Neural cell (in vitro differentiated cells): ENCODE data around the gene NRDC. TPM values are rescaled to one million over a fixed set of nuclear protein-coding genes. Genes with fewer than 3 reads are reported as not detected.

ENCODE experiments used
- H2AFZ ChIP-seq: fragments of 200-600, 300-800 bp; sonication (generic), shearing (Covaris generic); 2 replicates; pipeline ENCODE4 v1.6.0; 2014; ENCODE audit warnings: low read depth, mild to moderate bottlenecking, antibody characterized with exemption, low read length, moderate library complexity
- H3F3A ChIP-seq: fragments of 200-600 bp; shearing (Covaris generic); 2 replicates; pipeline ENCODE4 v1.6.1; 2016; ENCODE audit warnings: mild to moderate bottlenecking, moderate library complexity, mixed read lengths, antibody characterized with exemption, low read length; ENCODE audit not compliant: insufficient read depth, poor library complexity, severe bottlenecking
- H3K27ac ChIP-seq: fragments of 200-600, 300-800 bp; sonication (generic), shearing (Covaris generic); 2 replicates; pipeline ENCODE4 v1.5.1; 2014; ENCODE audit warnings: mild to moderate bottlenecking, low read length, moderate library complexity
- H3K27me3 ChIP-seq: fragments of 300-800, 200-600 bp; sonication (generic), shearing (Covaris generic); 2 replicates; pipeline ENCODE4 v1.6.0; 2014; ENCODE audit warnings: mild to moderate bottlenecking, low read depth, low read length, moderate library complexity; ENCODE audit not compliant: insufficient read depth
- H3K36me3 ChIP-seq: fragments of 300-800, 200-600 bp; sonication (generic), shearing (Covaris generic); 2 replicates; pipeline ENCODE4 v1.5.1; 2014; ENCODE audit warnings: mild to moderate bottlenecking, antibody characterized with exemption, low read length, moderate library complexity; ENCODE audit not compliant: insufficient read depth
- H3K4me2 ChIP-seq: fragments of 300-800, 200-600 bp; sonication (generic), shearing (Covaris generic); 2 replicates; pipeline ENCODE4 v1.6.0; 2014; ENCODE audit warnings: mild to moderate bottlenecking, low read length
- H3K4me3 ChIP-seq: fragments of 300-800, 200-600 bp; sonication (generic), shearing (Covaris generic); 2 replicates; pipeline ENCODE4 v1.5.1; 2014; ENCODE audit warnings: mild to moderate bottlenecking, low read length, moderate library complexity
- H3K79me2 ChIP-seq: fragments of 200-600 bp; shearing (Covaris generic); replicated peaks from 2 replicates; pipeline ENCODE4 v1.6.0; 2014; ENCODE audit warnings: mild to moderate bottlenecking, low read length, moderate library complexity; ENCODE audit not compliant: insufficient read depth
- H3K9ac ChIP-seq: fragments of 300-800, 200-600 bp; sonication (generic), shearing (Covaris generic); 2 replicates; pipeline ENCODE4 v1.6.1; 2016; ENCODE audit warnings: mild to moderate bottlenecking, low read length, mixed read lengths
- H3K9me2 ChIP-seq: fragments of 200-600 bp; shearing (Covaris generic); 2 replicates; pipeline ENCODE4 v1.6.1; 2016; ENCODE audit warnings: mild to moderate bottlenecking, low read length, mixed read lengths; ENCODE audit not compliant: insufficient read depth
- H3K9me3 ChIP-seq: fragments of 200-600, 300-800 bp; sonication (generic), shearing (Covaris generic); 2 replicates; pipeline ENCODE4 v1.6.1; 2016; ENCODE audit warnings: mild to moderate bottlenecking, mixed run types, low read length, moderate library complexity, mixed read lengths
- H4K20me1 ChIP-seq: fragments of 200-600 bp; shearing (Covaris generic); 2 replicates; pipeline ENCODE4 v1.6.1; 2016; ENCODE audit warnings: mild to moderate bottlenecking, mixed run types; ENCODE audit not compliant: insufficient read depth
- CTCF ChIP-seq: fragments of 450-650 bp; IDR thresholded peaks from 2 replicates; pipeline ENCODE4 v1.5.1; 2014; ENCODE audit warnings: antibody characterized with exemption, mild to moderate bottlenecking, moderate library complexity; ENCODE audit not compliant: poor library complexity, severe bottlenecking
- EP300 ChIP-seq: fragments of 450-650 bp; conservative IDR thresholded peaks from 2 replicates; pipeline ENCODE4 v1.6.1; 2014; ENCODE audit warnings: antibody characterized with exemption, mild to moderate bottlenecking, moderate library complexity; ENCODE audit not compliant: poor library complexity, severe bottlenecking
- EZH2 ChIP-seq: fragments of 200-600, 300-800 bp; shearing (Covaris generic), sonication (generic); IDR thresholded peaks from 2 replicates; pipeline ENCODE4 v1.6.1; 2014; ENCODE audit warnings: antibody characterized with exemption, low read length, borderline replicate concordance, mild to moderate bottlenecking; ENCODE audit not compliant: insufficient read depth, poor library complexity, severe bottlenecking
- MXI1 ChIP-seq: fragments of 450-650 bp; conservative IDR thresholded peaks from 2 replicates; pipeline ENCODE4 v1.6.1; 2014; ENCODE audit warnings: antibody characterized with exemption, mild to moderate bottlenecking; ENCODE audit not compliant: poor library complexity, severe bottlenecking
- POLR2AphosphoS5 ChIP-seq: IDR thresholded peaks from 2 replicates; pipeline ENCODE4 v1.6.1; 2012
- RAD21 ChIP-seq: fragments of 450-650 bp; conservative IDR thresholded peaks from 2 replicates; pipeline ENCODE4 v1.6.1; 2014; ENCODE audit warnings: antibody characterized with exemption, mild to moderate bottlenecking, moderate library complexity
- SMC3 ChIP-seq: fragments of 450-650 bp; conservative IDR thresholded peaks from 2 replicates; pipeline ENCODE4 v1.6.1; 2014; ENCODE audit warnings: antibody characterized with exemption, mild to moderate bottlenecking, moderate library complexity; ENCODE audit not compliant: poor library complexity
- TAF1 ChIP-seq: IDR thresholded peaks from 2 replicates; pipeline ENCODE4 v1.6.1; 2012; ENCODE audit warnings: low read depth
- polyA plus RNA-seq: library from polyadenylated mRNA; depleted of rRNA; stranded (reverse); fragments of >200 nt; gene quantifications from 2 replicates; pipeline ENCODE4 v1.2.3, GENCODE V29; 2014
- TF ChIP-seq, protein P1 (sequence below): IDR thresholded peaks from 2 replicates; pipeline ENCODE4 v1.6.1; 2012; ENCODE audit warnings: borderline replicate concordance

Gene NRDC
- polyA plus RNA-seq, 1 donor from 2014 or later: 114 TPM

DNA sequence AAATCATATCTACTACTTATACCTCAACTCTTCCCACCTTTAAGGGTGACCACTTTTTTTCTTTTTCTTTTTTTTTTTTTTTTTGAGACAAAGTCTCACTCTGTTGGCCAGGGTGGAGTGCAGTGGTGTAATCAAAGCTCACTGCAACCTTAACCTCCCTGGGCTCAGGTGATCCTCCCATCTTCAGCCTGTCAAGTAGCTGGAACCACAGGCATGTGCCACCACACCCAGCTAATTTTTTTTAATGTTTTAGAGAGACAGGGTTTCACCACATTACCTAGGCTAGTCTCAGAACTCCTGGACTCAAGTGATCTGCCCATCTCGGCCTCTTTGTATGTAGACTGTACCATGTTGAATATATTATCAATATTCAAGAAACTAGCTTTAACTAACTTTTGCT lies 39.4 kb downstream of the NRDC start:
- no peaks in the 10 kb centered on the region for H3F3A ChIP-seq
- H3K27me3 ChIP-seq: no peaks in the 10 kb centered on the region
- no peak overlapping the region for H2AFZ ChIP-seq
- no peak overlapping the region for H3K9ac ChIP-seq
- H3K79me2 ChIP-seq: no peaks in the 10 kb centered on the region
- H3K9me2 ChIP-seq: no peaks in the 10 kb centered on the region
- H3K4me2 ChIP-seq: no peak overlapping the region
- H4K20me1 ChIP-seq: no peaks in the 10 kb centered on the region
- no peak overlapping the region for H3K27ac ChIP-seq
- no peak overlapping the region for H3K4me3 ChIP-seq
- no peaks in the 10 kb centered on the region for H3K9me3 ChIP-seq
- no peak for TF ChIP-seq RAD21
- no peak for TF ChIP-seq EZH2
- no peaks in the 10 kb centered on the region for H3K36me3 ChIP-seq

DNA sequence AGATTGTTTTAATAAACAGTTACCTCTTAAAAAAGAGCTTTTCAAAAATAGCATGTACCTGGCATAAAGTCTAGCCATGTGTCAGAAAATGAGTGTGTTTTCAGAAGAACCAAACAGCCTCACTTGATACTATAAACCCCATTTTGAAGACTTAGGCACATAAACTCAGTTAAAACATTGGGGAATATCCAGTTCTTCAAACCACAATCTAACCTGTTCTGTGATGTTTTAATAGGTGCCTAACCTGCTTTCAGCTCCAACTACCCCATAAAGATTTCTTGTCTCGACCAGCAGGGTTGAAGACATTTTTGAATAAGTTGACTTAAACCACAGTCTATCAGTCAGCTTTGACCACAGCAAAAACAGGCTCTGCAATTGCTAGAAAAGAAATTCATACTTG lies 41.3 kb downstream of the NRDC start:
- Histone ChIP-seq H3K27ac (no peak overlapping the region), H3K27me3 (no peaks in the 10 kb centered on the region), H3K79me2 (no peaks in the 10 kb centered on the region), H3F3A (no peaks in the 10 kb centered on the region), H3K9me3 (no peaks in the 10 kb centered on the region), H3K4me2 (no peak overlapping the region), H4K20me1 (no peaks in the 10 kb centered on the region), H3K4me3 (no peak overlapping the region), H3K36me3 (no peaks in the 10 kb centered on the region), H2AFZ (no peak overlapping the region), H3K9ac (no peak overlapping the region), H3K9me2 (no peaks in the 10 kb centered on the region)
- TF ChIP-seq RAD21 (no peak), TAF1 (no peak), EZH2 (no peak), CTCF (no peak), EP300 (no peak), SMC3 (no peak), MXI1 (no peak), POLR2AphosphoS5 (no peak)
- TF ChIP-seq, protein P1, sequence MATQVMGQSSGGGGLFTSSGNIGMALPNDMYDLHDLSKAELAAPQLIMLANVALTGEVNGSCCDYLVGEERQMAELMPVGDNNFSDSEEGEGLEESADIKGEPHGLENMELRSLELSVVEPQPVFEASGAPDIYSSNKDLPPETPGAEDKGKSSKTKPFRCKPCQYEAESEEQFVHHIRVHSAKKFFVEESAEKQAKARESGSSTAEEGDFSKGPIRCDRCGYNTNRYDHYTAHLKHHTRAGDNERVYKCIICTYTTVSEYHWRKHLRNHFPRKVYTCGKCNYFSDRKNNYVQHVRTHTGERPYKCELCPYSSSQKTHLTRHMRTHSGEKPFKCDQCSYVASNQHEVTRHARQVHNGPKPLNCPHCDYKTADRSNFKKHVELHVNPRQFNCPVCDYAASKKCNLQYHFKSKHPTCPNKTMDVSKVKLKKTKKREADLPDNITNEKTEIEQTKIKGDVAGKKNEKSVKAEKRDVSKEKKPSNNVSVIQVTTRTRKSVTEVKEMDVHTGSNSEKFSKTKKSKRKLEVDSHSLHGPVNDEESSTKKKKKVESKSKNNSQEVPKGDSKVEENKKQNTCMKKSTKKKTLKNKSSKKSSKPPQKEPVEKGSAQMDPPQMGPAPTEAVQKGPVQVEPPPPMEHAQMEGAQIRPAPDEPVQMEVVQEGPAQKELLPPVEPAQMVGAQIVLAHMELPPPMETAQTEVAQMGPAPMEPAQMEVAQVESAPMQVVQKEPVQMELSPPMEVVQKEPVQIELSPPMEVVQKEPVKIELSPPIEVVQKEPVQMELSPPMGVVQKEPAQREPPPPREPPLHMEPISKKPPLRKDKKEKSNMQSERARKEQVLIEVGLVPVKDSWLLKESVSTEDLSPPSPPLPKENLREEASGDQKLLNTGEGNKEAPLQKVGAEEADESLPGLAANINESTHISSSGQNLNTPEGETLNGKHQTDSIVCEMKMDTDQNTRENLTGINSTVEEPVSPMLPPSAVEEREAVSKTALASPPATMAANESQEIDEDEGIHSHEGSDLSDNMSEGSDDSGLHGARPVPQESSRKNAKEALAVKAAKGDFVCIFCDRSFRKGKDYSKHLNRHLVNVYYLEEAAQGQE: no peak

DNA sequence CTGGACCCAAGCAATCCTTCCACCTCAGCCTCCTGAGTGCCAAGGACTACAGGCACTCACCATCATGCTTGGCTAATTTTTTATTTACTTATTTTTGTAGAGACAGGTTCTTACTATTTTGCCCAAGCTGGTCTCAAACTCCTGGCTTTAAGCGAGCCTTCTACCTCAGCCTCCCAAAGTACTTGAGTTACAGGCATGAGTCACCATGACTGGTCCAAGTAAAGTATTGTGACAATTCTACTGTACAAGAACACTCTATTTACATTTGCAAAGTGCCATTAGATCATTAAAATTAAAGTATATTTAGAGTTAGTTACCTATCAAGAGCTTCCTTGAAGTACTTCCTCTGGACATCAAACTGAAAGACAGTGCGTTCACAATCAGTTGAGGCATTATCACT lies 44.8 kb downstream of the NRDC start:
- no peaks in the 10 kb centered on the region for H3F3A ChIP-seq
- TF ChIP-seq RAD21 (no peak), EZH2 (no peak), MXI1 (no peak), SMC3 (no peak)
- TF ChIP-seq, protein P1: no peak
- no peak overlapping the region for H3K27ac ChIP-seq
- H3K9me2 ChIP-seq: no peaks in the 10 kb centered on the region
- H3K36me3 ChIP-seq: peaks cover 4% of the 10 kb centered on the region
- H3K4me3 ChIP-seq: no peak overlapping the region
- no peak overlapping the region for H2AFZ ChIP-seq
- no peaks in the 10 kb centered on the region for H4K20me1 ChIP-seq
- H3K9ac ChIP-seq: no peak overlapping the region
- no peaks in the 10 kb centered on the region for H3K79me2 ChIP-seq
- no peaks in the 10 kb centered on the region for H3K9me3 ChIP-seq
- H3K27me3 ChIP-seq: no peaks in the 10 kb centered on the region
- no peak overlapping the region for H3K4me2 ChIP-seq
